ENCODE results near the gene RASL10B. TPM values are rescaled to one million over a fixed set of nuclear protein-coding genes. Genes with fewer than 3 reads are reported as not detected.

The RASL10B gene
- total RNA-seq, 1 donor from 2014 or later: 9.1 TPM

DNA sequence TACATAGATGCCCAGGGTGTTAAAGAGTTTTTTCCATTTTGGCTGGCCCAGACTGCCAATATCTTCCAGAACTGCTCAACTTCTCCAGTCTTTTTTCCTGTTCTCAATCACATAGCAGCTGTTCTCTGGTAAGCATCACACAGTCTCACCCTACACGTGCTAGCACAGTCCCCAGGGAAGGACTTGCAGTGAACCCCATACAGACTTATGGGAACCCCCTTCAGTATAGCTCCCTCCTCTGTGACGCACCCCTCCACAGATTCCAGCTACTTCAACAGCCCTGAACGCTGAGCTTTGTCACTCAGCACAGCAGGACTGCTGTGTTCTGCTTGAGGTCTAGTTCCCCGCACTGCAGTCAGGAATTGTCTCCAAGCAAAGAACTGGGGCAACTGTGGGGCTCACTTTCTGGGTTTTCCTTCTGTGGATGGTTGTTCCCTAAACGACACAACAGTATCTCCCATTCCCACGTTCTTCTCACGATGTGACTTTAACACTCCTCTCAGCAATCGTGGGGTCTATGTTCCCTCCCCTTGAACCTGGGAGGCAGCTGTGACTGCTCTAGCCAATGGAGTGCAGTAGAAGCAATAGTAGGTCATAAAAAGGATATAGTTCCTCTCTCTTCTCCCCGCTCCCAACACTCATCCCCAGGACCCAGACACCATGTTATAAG, 60.4 kb downstream of the RASL10B start:
- TF ChIP-seq, protein P1, sequence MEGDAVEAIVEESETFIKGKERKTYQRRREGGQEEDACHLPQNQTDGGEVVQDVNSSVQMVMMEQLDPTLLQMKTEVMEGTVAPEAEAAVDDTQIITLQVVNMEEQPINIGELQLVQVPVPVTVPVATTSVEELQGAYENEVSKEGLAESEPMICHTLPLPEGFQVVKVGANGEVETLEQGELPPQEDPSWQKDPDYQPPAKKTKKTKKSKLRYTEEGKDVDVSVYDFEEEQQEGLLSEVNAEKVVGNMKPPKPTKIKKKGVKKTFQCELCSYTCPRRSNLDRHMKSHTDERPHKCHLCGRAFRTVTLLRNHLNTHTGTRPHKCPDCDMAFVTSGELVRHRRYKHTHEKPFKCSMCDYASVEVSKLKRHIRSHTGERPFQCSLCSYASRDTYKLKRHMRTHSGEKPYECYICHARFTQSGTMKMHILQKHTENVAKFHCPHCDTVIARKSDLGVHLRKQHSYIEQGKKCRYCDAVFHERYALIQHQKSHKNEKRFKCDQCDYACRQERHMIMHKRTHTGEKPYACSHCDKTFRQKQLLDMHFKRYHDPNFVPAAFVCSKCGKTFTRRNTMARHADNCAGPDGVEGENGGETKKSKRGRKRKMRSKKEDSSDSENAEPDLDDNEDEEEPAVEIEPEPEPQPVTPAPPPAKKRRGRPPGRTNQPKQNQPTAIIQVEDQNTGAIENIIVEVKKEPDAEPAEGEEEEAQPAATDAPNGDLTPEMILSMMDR (IDR thresholded peaks at IDR 0.05): no peak
- no peak for TF ChIP-seq POLR2A (IDR thresholded peaks at IDR 0.05)
- TF ChIP-seq POLR2AphosphoS5 (IDR thresholded peaks at IDR 0.05; ENCODE audit: insufficient read depth in 1 of 2, low read depth in 1 of 2): no peak
- H3K9me3 ChIP-seq: no peaks in the 10 kb centered on the region
- peaks cover 29% of the 10 kb centered on the region for H3K4me1 ChIP-seq
- H3K4me3 ChIP-seq: no peak overlapping the region
- DNase-seq (ENCODE audit: extremely low spot score in 2 of 2): no peak
- no peak overlapping the region for H3K27ac ChIP-seq
- intact Hi-C loops (cut with DNase I): no loop called here
- no peaks in the 10 kb centered on the region for H3K36me3 ChIP-seq
- H3K27me3 ChIP-seq: no peaks in the 10 kb centered on the region

Other genes with a start within 250 kb of the RASL10B start
- gene SLFN12L, start 194.0 kb upstream of the RASL10B start, total RNA-seq: 12.3 TPM
- gene SLFN14, start 170.8 kb upstream of the RASL10B start, total RNA-seq: not detected
- 2.9 TPM for gene PEX12, start 153.1 kb upstream of the RASL10B start, total RNA-seq
- gene AP2B1, start 144.3 kb upstream of the RASL10B start, total RNA-seq: 62.1 TPM
- not detected for gene GAS2L2, start 21.6 kb downstream of the RASL10B start, total RNA-seq
- gene C17orf50, start 29.2 kb downstream of the RASL10B start, total RNA-seq: not detected
- 32.2 TPM for gene MMP28, start 64.0 kb downstream of the RASL10B start, total RNA-seq
- gene TAF15, start 77.8 kb downstream of the RASL10B start, total RNA-seq: 74.9 TPM
- gene HEATR9, start 137.3 kb downstream of the RASL10B start, total RNA-seq: not detected
- gene CCL5, start 148.7 kb downstream of the RASL10B start, total RNA-seq: 4.9 TPM
- gene RDM1, start 199.1 kb downstream of the RASL10B start, total RNA-seq: 0.49 TPM
- not detected for gene LYZL6, start 212.1 kb downstream of the RASL10B start, total RNA-seq
- not detected for gene CCL16, start 249.9 kb downstream of the RASL10B start, total RNA-seq